HCT116 (cell line): ENCODE results near the gene MEGF6. TPM values are rescaled to one million over a fixed set of nuclear protein-coding genes. Genes with fewer than 3 reads are reported as not detected.

ENCODE experiments used
- ATAC-seq: fragments of 200-7000 bp; cut with Tn5 transposase; 2 replicates; pipeline ENCODE4 v1.9.1; 2020; ENCODE audit warnings: mild to moderate bottlenecking, moderate library complexity
- BruUV-seq: library from RNA; stranded (reverse); fragments of 400-500 nt; replicated peaks from 2 replicates; lab custom pipeline; 2021; lab: Mats Ljungman, UMichigan
- CTCF ChIA-PET: fragments of 300-600 bp; sonication (Branson Sonifier 250); formaldehyde crosslinking; loops from one replicate; lab custom pipeline; 2021; ENCODE audit warnings: antibody characterized with exemption; lab: Charles Lee
- POLR2A ChIA-PET: fragments of 300-600, 350-600 bp; sonication (Branson Sonifier 250); formaldehyde crosslinking; loops from one replicate; lab custom pipeline; 2021; ENCODE audit warnings: antibody characterized with exemption; lab: Charles Lee
- RAD21 ChIA-PET, 2 experiments: fragments of 300-600 bp; sonication (Branson Sonifier 250); formaldehyde crosslinking; loops; one replicate each; lab custom pipeline; 2023; ENCODE audit warnings: low total read pairs in 2 of 2; ENCODE audit not compliant: uncharacterized antibody in 2 of 2, unreplicated experiment in 2 of 2, low non-redundant PET in 1 of 2; lab: Charles Lee
- DNase-seq: peaks from one replicate; pipeline ENCODE4 v3.0.0-alpha.2; 2010; ENCODE audit warnings: low read depth, low spot score
- H2AFZ ChIP-seq: fragments of 200-600 bp; shearing (Covaris generic), sonication (generic); 2 replicates; pipeline ENCODE4 v1.6.1; 2017; ENCODE audit warnings: low read depth, mixed run types, mixed read lengths, antibody characterized with exemption, low read length; ENCODE audit not compliant: poor library complexity, severe bottlenecking
- H3K27ac ChIP-seq: 2 replicates; pipeline ENCODE4 v1.5.1; 2012; ENCODE audit warnings: low read depth, low read length
- H3K27me3 ChIP-seq: fragments of 200-600 bp; sonication (generic); 2 replicates; pipeline ENCODE4 v1.6.1; 2016; ENCODE audit warnings: mixed run types, low read length, mixed read lengths; ENCODE audit not compliant: insufficient read depth
- H3K36me3 ChIP-seq, 2 experiments: fragments of 200-500 bp in 1 of 2; fragments of 200-600 bp in 1 of 2; sonication (Bioruptor generic) in 1 of 2; sonication (generic) in 1 of 2; 2 replicates each; pipeline versions ENCODE4 v1.5.1 to v1.6.1; 2014 to 2016; ENCODE audit warnings: low read length in 2 of 2, inconsistent platforms in 1 of 2, mixed read lengths in 1 of 2, mixed run types in 1 of 2; ENCODE audit not compliant: insufficient read depth in 2 of 2, control insufficient read depth in 1 of 2
- H3K4me1 ChIP-seq, 2 experiments: fragments of 200-600 bp in 1 of 2; sonication (generic) in 1 of 2; 2 replicates each; pipeline versions ENCODE4 v1.5.1 to v1.6.1; 2012 to 2017; ENCODE audit warnings: low read length in 2 of 2, inconsistent platforms in 1 of 2, mild to moderate bottlenecking in 1 of 2, mixed read lengths in 1 of 2, mixed run types in 1 of 2, moderate library complexity in 1 of 2; ENCODE audit not compliant: insufficient read depth in 2 of 2, control insufficient read depth in 1 of 2
- H3K4me2 ChIP-seq: fragments of 200-600 bp; sonication (generic); 2 replicates; pipeline ENCODE4 v1.6.1; 2017; ENCODE audit warnings: mixed run types, low read length, mixed read lengths
- H3K4me3 ChIP-seq, 2 experiments: fragments of 200-600 bp in 1 of 2; sonication (generic) in 1 of 2; replicated peaks in 1 of 2; 2 replicates each; pipeline ENCODE4 v1.5.1; 2011 to 2016; ENCODE audit warnings: low read length in 2 of 2, control low read depth in 1 of 2, low read depth in 1 of 2, mild to moderate bottlenecking in 1 of 2, mixed read lengths in 1 of 2, mixed run types in 1 of 2
- H3K79me2 ChIP-seq: fragments of 200-600 bp; sonication (generic); 2 replicates; pipeline ENCODE4 v1.6.1; 2017; ENCODE audit warnings: mild to moderate bottlenecking, mixed run types, low read length, moderate library complexity, mixed read lengths; ENCODE audit not compliant: insufficient read depth
- H3K9ac ChIP-seq: fragments of 200-600 bp; sonication (generic); 2 replicates; pipeline ENCODE4 v1.6.1; 2016; ENCODE audit warnings: low read length, mixed read lengths
- H3K9me2 ChIP-seq: fragments of 200-600 bp; sonication (generic), shearing (Covaris generic); 2 replicates; pipeline ENCODE4 v1.6.1; 2017; ENCODE audit warnings: mixed run types, mild to moderate bottlenecking, moderate library complexity; ENCODE audit not compliant: insufficient read depth
- H3K9me3 ChIP-seq, 2 experiments: fragments of 200-500 bp in 1 of 2; fragments of 200-600 bp in 1 of 2; sonication (Bioruptor generic) in 1 of 2; sonication (generic) in 1 of 2; 2 replicates each; pipeline ENCODE4 v1.6.1; 2014 to 2017; ENCODE audit warnings: low read length in 2 of 2, mixed read lengths in 2 of 2, inconsistent platforms in 1 of 2, low read depth in 1 of 2, mild to moderate bottlenecking in 1 of 2, mixed run types in 1 of 2, moderate library complexity in 1 of 2; ENCODE audit not compliant: control insufficient read depth in 1 of 2, insufficient read depth in 1 of 2
- H4K20me1 ChIP-seq: fragments of 200-600 bp; sonication (generic), shearing (Covaris generic); 2 replicates; pipeline ENCODE4 v1.6.1; 2017; ENCODE audit warnings: mixed run types, mild to moderate bottlenecking, moderate library complexity; ENCODE audit not compliant: insufficient read depth
- EGR1 ChIP-seq: IDR thresholded peaks from 2 replicates; pipeline ENCODE4 v1.6.1; 2012; ENCODE audit warnings: low read depth
- ELF1 ChIP-seq: IDR thresholded peaks from 2 replicates; pipeline ENCODE4 v1.6.1; 2012; ENCODE audit warnings: low read depth, borderline replicate concordance
- EZH2phosphoT487 ChIP-seq: fragments of 200-600 bp; IDR thresholded peaks from 2 replicates; pipeline ENCODE4 v1.6.1; 2018; ENCODE audit warnings: antibody characterized with exemption, borderline replicate concordance
- MAX ChIP-seq: IDR thresholded peaks from 2 replicates; pipeline ENCODE4 v1.6.1; 2012
- POLR2A ChIP-seq: IDR thresholded peaks from 2 replicates; pipeline ENCODE4 v1.7.0; 2011; ENCODE audit warnings: borderline replicate concordance; ENCODE audit not compliant: insufficient read depth, insufficient read length; ENCODE audit errors: extremely low read depth
- POLR2AphosphoS5 ChIP-seq: IDR thresholded peaks from 2 replicates; pipeline ENCODE4 v1.6.1; 2011; ENCODE audit warnings: mild to moderate bottlenecking, low read depth, low read length, moderate library complexity
- RAD21 ChIP-seq: IDR thresholded peaks from 2 replicates; pipeline ENCODE4 v1.6.1; 2012; ENCODE audit warnings: low read depth, mild to moderate bottlenecking
- intact Hi-C: fragments of 100-400 bp; cut with micrococcal nuclease; formaldehyde crosslinking; loops from 2 replicates; pipeline ENCODE4 v1.10.0; 2022
- total RNA-seq: library from RNA; stranded (reverse); gene quantifications from one replicate; pipeline ENCODE4 v1.2.1, GENCODE V29; 2021; ENCODE audit not compliant: unreplicated experiment

The MEGF6 gene
- total RNA-seq, 1 experiment from 2014 or later: 47.6 TPM

DNA sequence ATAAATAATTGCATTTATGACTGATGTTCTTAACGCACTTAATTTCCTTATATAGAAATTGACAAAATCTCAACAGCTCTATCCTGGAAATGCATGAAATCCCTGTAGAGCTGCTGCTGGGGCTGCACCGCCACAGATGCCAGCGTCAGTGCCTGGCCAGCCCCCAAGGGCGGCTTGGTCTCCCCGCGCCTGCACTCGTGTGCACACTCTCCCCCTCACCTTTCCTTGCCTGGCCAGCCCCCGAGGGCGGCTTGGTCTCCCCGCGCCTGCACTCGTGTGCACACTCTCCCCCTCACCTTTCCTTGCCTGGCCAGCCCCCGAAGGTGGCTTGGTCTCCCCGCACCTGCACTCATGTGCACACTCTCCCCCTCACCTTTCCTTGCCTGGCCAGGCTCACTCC, 24.8 kb upstream of the MEGF6 start:
- H3K27me3 ChIP-seq: no peaks in the 10 kb centered on the region
- H3K9ac ChIP-seq: no peak overlapping the region
- no peak for DNase-seq
- H3K9me3 ChIP-seq: no peaks in the 10 kb centered on the region
- RAD21 ChIA-PET: no interaction called here
- H3K4me2 ChIP-seq: no peak overlapping the region
- POLR2A ChIA-PET: no interaction called here
- CTCF ChIA-PET: no interaction called here
- no peak overlapping the region for H2AFZ ChIP-seq
- H3K27ac ChIP-seq: no peak overlapping the region
- peaks cover 14 to 43% of the 10 kb centered on the region in 2 experiments; a peak in 3 of 4 replicates for H3K36me3 ChIP-seq
- H4K20me1 ChIP-seq: no peaks in the 10 kb centered on the region
- H3K79me2 ChIP-seq: no peaks in the 10 kb centered on the region
- no TSS peak for BruUV-seq
- H3K4me1 ChIP-seq: no peaks in the 10 kb centered on the region
- TF ChIP-seq MAX: no peak
- TF ChIP-seq, all 23 proteins: peak for 0
- intact Hi-C loops: no loop called here
- Histone ChIP-seq H3K4me3 (no peak overlapping the region), H3K9me2 (no peaks in the 10 kb centered on the region)
- ATAC-seq: no peak

GRCh38 chr1:3634059-3634800, 22.9 kb upstream of the MEGF6 start:
- Histone ChIP-seq H2AFZ (no peak overlapping the region), H3K9me2 (no peaks in the 10 kb centered on the region), H3K36me3 (peaks cover 18 to 39% of the 10 kb centered on the region in 2 experiments; a peak in 3 of 4 replicates), H3K27ac (no peak overlapping the region), H3K9ac (no peak overlapping the region), H3K79me2 (no peaks in the 10 kb centered on the region), H3K4me1 (no peaks in the 10 kb centered on the region), H3K4me3 (no peak overlapping the region), H3K4me2 (no peak overlapping the region), H4K20me1 (no peaks in the 10 kb centered on the region), H3K27me3 (no peaks in the 10 kb centered on the region), H3K9me3 (no peaks in the 10 kb centered on the region)
- intact Hi-C loops: no loop called here
- TF ChIP-seq RAD21 (no peak), ELF1 (no peak), POLR2A (no peak), EGR1 (no peak), EZH2phosphoT487 (no peak), POLR2AphosphoS5 (no peak)
- ChIA-PET CTCF (no interaction called here), RAD21 (no interaction called here), POLR2A (no interaction called here)
- BruUV-seq: no TSS peak
- ATAC-seq (no peak), DNase-seq (no peak)
